CD4-positive, alpha-beta T cell treated with Interleukin-15 for 4 hours (primary cell): ENCODE measurements around the gene NRXN3.

Experiments
- DNase-seq: peaks from one replicate; pipeline ENCODE4 v3.0.0-alpha.2; 2020; ENCODE audit warnings: low spot score

NRXN3 gene

DNA sequence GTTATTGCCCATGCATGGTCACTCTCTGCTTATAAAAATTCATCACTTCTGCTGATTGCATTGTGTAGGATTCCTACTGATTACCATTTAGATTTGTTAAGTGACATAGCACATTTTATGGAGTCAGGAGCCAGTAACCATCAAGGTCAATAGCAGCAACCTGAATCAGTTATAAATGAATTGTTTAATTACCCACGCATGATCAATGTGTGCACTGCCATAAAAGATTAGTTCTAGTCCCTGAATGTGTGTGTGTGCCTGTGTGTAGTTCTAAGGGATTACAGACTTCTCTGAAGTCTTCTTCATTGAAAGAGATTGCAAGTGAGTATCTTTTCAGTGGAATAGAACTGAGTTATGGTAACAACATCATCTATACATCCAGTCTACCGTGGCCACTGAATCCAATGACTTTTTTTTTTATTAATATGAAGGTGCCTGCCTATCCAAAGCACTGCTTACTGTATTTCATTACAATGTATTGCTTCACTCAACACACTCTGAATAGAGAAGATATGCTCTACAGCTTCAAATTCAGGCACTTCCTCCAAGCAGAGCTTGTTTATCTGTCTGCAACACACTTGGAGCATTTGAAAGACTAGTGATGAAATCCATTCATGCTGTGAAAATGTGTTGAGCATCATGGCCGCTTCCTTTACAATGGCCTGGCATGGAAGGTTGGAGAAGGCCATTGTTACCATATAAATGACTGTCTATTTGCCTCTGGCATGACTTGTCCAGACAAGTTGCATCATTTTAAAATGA is 1659.4 kb downstream of the NRXN3 start:
- DNase-seq, result no peak

DNA sequence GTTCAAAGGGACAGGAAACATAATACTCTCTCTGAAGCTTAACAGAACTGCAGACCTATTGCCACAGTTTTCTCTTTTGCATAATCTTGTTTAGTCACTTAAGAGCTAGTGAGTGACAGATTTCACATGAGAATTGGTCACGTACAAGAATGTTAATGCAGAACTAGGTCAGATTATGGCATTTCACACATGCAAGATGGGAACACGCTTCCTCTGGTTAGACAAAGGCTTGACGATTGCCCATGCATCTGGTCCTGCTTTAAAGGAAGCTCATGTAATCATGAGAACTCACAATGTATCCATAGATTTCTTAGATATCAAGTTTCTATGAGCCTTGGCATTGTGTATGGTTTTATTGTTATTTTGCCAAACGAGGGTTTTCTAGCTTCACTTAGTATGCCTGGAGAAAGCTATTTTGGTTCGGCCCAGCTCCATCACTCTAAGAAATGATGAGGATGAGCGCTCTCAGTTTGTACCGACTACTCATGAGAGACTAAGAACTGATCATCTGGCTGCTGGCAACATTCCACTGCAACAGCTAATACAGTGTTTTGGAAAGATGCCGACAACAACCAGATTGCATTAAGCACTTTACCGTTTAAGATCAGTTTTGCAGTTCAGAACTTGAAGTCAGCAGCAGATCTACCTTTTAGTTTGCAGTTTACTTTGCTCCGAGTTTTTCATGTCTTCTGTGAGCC is 1661.2 kb downstream of the NRXN3 start:
- DNase-seq, result no peak

- DNase-seq, result no peak
These were observed 1663.6 kb downstream of the NRXN3 start for GRCh38 chr14:79833781-79834180.

GRCh38 chr14:79834868-79835267 is 1664.7 kb downstream of the NRXN3 start:
- DNase-seq, result no peak

DNA sequence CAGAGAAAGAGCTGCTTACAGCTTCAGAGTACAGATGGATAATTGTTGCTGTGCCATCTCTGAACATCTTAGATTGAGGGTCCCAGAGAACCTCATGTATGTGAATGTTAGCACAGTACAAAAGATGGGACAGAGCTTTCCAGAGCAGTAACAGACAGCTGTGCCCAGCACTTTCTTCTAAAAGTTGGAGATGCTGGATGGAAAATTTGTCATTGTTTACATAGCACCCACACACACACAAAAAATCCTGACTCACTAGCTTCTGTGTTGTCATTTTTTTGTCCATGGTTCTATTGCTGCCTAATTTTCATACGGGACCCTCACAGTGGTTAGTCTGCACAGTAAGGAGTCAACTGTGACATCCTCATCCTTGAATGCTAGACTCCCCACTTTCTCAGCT is 1666.4 kb downstream of the NRXN3 start:
- DNase-seq, result no peak

- DNase-seq, result no peak
These were observed 1667.5 kb downstream of the NRXN3 start for GRCh38 chr14:79837699-79838098.

GRCh38 chr14:79840103-79840502 is 1669.9 kb downstream of the NRXN3 start:
- DNase-seq, result no peak

GRCh38 chr14:79840831-79841230 is 1670.7 kb downstream of the NRXN3 start:
- DNase-seq, result no peak

GRCh38 chr14:79841433-79841832 is 1671.3 kb downstream of the NRXN3 start:
- DNase-seq, result no peak

DNA sequence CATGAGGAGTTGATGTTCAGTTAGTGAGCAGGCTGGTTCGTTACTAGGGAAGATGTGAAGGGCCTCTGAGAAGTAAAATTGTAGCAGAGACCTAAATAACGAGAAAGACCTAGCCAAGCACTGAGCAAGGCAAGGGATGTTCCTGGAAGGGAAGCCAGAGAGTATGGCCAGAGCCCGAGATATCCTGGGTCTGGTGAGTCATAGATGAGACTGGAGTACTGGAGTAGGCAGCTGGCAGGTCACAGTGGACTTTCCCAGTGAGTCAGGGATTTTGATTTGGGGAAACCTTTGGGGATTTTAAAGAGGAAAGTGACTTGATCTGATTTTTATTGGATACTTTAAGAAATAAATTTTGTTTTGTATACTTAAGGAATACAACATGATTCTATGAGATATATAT is 1672.1 kb downstream of the NRXN3 start:
- no peak for DNase-seq

- no peak for DNase-seq
These were observed 1683.0 kb downstream of the NRXN3 start for GRCh38 chr14:79852950-79853744.

- DNase-seq, result no peak
These were observed 1685.6 kb downstream of the NRXN3 start for GRCh38 chr14:79855789-79856188.

DNA sequence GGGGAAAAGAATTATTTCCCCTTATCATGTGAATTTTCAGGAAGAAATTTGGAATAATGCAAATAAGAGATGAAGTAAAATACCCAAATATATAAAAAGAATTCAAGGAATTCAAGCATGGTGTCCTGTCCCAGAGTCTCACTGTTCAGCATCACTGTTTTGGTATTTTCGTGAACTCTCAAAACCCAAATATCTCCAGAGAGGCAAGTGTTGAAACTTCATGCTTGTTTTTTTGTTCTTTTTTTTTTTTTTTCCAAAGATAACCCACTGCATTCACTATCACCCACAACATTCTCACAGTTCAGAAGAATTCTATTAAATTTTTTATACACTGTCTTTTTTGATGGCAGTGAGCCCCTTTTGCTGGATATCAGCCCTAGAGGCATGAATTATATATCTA is 1686.2 kb downstream of the NRXN3 start:
- no peak for DNase-seq

GRCh38 chr14:79861111-79861510 is 1690.9 kb downstream of the NRXN3 start:
- no peak for DNase-seq

GRCh38 chr14:79862045-79862444 is 1691.9 kb downstream of the NRXN3 start:
- no peak for DNase-seq

GRCh38 chr14:79871136-79871535 is 1701.0 kb downstream of the NRXN3 start:
- DNase-seq, result no peak

GRCh38 chr14:79878229-79878628 is 1708.1 kb downstream of the NRXN3 start:
- DNase-seq, result no peak

- DNase-seq, result no peak
These were observed 1708.6 kb downstream of the NRXN3 start for GRCh38 chr14:79878785-79879184.

DNA sequence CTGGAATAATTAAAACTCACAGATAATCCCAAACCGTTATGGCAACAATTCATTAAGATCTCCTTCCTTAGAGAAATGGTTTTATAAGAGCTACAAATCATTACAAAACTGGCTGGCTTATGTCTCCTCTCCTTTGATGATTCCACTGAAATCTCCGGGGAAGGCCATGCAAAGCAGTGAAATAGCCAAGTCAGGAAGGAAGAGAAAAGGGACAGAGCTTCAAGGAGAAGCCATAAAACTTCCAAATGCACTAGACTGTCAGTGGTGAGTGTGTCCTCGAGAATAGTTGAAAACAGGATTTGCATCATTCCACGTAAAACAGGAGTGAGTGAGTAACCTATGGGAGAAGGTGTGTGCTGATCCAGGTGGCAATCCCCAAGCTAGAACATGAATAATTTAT is 1711.1 kb downstream of the NRXN3 start:
- DNase-seq, result no peak

DNA sequence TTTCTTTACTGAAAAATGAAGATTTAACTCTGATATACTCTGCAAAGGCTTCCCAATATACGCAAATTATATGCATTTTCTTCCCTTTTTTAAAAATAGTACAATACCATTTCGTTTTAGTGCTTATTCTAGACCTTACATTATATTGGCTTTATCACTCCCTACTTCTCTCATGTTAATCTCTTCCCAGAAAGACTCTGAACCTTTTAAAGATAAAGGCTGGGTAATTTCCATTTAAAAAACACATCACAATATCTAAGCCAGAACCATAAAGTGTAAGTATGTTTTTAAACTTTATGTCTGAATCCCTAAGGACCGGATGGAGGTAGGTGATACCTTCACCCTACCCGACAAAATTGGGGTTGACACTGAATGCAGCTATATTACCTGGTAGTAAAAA is 1720.4 kb downstream of the NRXN3 start:
- DNase-seq, result no peak

- no peak for DNase-seq
These were observed 1725.8 kb downstream of the NRXN3 start for GRCh38 chr14:79896009-79896408.

GRCh38 chr14:79899610-79900009 is 1729.4 kb downstream of the NRXN3 start:
- DNase-seq, result no peak

DNA sequence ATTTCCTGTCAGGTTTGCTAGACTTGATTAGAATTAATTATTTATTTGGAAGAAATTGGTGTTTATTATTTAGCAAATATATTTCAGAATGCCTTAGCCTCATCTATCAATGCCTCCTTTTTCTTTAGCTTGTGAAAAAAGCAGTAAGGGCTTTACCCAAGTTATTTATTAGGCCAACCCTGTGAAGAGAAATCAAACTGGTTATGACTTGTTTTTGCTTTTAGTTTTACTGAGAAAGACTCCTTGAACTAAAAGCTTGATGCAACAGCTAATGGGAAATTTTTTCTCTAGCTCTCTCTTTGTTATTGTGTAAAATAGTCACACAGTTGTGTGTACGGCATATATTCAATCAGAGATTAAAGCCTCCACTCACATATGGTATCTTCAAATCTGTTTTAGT is 1734.3 kb downstream of the NRXN3 start:
- no peak for DNase-seq
